ENCODE measurements around the gene SYP.

- TF ChIP-seq, protein P1, sequence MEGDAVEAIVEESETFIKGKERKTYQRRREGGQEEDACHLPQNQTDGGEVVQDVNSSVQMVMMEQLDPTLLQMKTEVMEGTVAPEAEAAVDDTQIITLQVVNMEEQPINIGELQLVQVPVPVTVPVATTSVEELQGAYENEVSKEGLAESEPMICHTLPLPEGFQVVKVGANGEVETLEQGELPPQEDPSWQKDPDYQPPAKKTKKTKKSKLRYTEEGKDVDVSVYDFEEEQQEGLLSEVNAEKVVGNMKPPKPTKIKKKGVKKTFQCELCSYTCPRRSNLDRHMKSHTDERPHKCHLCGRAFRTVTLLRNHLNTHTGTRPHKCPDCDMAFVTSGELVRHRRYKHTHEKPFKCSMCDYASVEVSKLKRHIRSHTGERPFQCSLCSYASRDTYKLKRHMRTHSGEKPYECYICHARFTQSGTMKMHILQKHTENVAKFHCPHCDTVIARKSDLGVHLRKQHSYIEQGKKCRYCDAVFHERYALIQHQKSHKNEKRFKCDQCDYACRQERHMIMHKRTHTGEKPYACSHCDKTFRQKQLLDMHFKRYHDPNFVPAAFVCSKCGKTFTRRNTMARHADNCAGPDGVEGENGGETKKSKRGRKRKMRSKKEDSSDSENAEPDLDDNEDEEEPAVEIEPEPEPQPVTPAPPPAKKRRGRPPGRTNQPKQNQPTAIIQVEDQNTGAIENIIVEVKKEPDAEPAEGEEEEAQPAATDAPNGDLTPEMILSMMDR (IDR thresholded peaks at IDR 0.05; ENCODE audit: poor library complexity): no peak
- TF ChIP-seq EZH2phosphoT487 (IDR thresholded peaks at IDR 0.05; ENCODE audit: low read depth, severe bottlenecking, unreplicated experiment): no peak
- TF ChIP-seq EZH2 (IDR thresholded peaks at IDR 0.05; ENCODE audit: borderline replicate concordance): no peak
These were observed 27.7 kb downstream of the SYP start for GRCh38 chrX:49172280-49172780.

Data from hepatocyte (in vitro differentiated cells).